Lower lobe of right lung (tissue), 2 donors: ENCODE results near the gene ATP4A. TPM values are rescaled to one million over a fixed set of nuclear protein-coding genes. Genes with fewer than 3 reads are reported as not detected.

ENCODE experiments used
- ATAC-seq, 2 donors: fragments of 200-7000 bp; cut with Tn5 transposase; one replicate each; pipeline ENCODE4 v1.9.1; 2020 to 2022; ENCODE audit warnings: mild to moderate bottlenecking in 2 of 2, moderate library complexity in 2 of 2
- DNase-seq: peaks from one replicate; pipeline ENCODE4 v3.0.0-alpha.2; 2020
- H3K27ac ChIP-seq: fragments of 200-600 bp; one replicate; pipeline ENCODE4 v1.8.0; 2022
- H3K27me3 ChIP-seq: fragments of 200-600 bp; one replicate; pipeline ENCODE4 v1.8.0; 2022; ENCODE audit warnings: low read depth
- H3K36me3 ChIP-seq: fragments of 200-600 bp; one replicate; pipeline ENCODE4 v1.8.0; 2022; ENCODE audit warnings: mild to moderate bottlenecking
- H3K4me1 ChIP-seq: fragments of 200-600 bp; one replicate; pipeline ENCODE4 v1.8.0; 2022
- H3K4me3 ChIP-seq: fragments of 200-600 bp; one replicate; pipeline ENCODE4 v1.8.0; 2022; ENCODE audit warnings: mild to moderate bottlenecking
- H3K9me3 ChIP-seq: fragments of 200-600 bp; one replicate; pipeline ENCODE4 v1.8.0; 2022
- CTCF ChIP-seq: fragments of 200-600 bp; IDR thresholded peaks from one replicate; pipeline ENCODE4 v1.8.0; 2022; ENCODE audit warnings: antibody characterized with exemption, mild to moderate bottlenecking
- intact Hi-C: fragments of 100-400 bp; cut with DNase I; formaldehyde crosslinking; loops from one replicate; pipeline ENCODE4 v1.11.0; 2022
- total RNA-seq: library from RNA; stranded (reverse); fragmentation: NEBNext Ultra II Directional; extraction: Animal tissue kit (Norgen Biotek cat#: 25700); gene quantifications from one replicate; pipeline ENCODE4 v1.2.1, GENCODE V29; 2021
- donor health status: DM: no; HTN: yes; CAD: no; lungs with severe emphysema.

ATP4A gene
- total RNA-seq, 1 donor from 2014 or later = not detected

- ATAC-seq (peak; percentile 94), DNase-seq (peak; percentile 89)
- no peaks in the 10 kb centered on the region for H3K36me3 ChIP-seq
- H3K4me1 ChIP-seq = peaks cover 12% of the 10 kb centered on the region
- TF ChIP-seq CTCF = peak; percentile 97
- peak overlapping the region; percentile 56 for H3K4me3 ChIP-seq
- peaks cover 29% of the 10 kb centered on the region for H3K27me3 ChIP-seq
- intact Hi-C loops = no loop called here
- no peaks in the 10 kb centered on the region for H3K9me3 ChIP-seq
- H3K27ac ChIP-seq = peak overlapping the region; percentile 84
These were observed 53.4 kb downstream of the ATP4A start for GRCh38 chr19:35509861-35510625.

GRCh38 chr19:35509018-35509652 is 54.3 kb downstream of the ATP4A start:
- H3K4me1 ChIP-seq = peaks cover 12% of the 10 kb centered on the region
- peaks cover 25% of the 10 kb centered on the region for H3K27me3 ChIP-seq
- H3K4me3 ChIP-seq = peak overlapping the region; percentile 56
- H3K36me3 ChIP-seq = no peaks in the 10 kb centered on the region
- no peaks in the 10 kb centered on the region for H3K9me3 ChIP-seq
- H3K27ac ChIP-seq = peak overlapping the region; percentile 84
- no peak for TF ChIP-seq CTCF
- ATAC-seq (peak; percentile 83 to 89), DNase-seq (peak; percentile 84)
- intact Hi-C loops = no loop called here

- ATAC-seq (no peak), DNase-seq (no peak)
- intact Hi-C loops = no loop called here
- Histone ChIP-seq H3K27ac (no peak overlapping the region), H3K36me3 (no peaks in the 10 kb centered on the region), H3K4me3 (no peak overlapping the region), H3K4me1 (peaks cover 12% of the 10 kb centered on the region), H3K9me3 (no peaks in the 10 kb centered on the region), H3K27me3 (peaks cover 21% of the 10 kb centered on the region)
- no peak for TF ChIP-seq CTCF
These were observed 55.3 kb downstream of the ATP4A start for GRCh38 chr19:35508129-35508528.

GRCh38 chr19:35507561-35507960 is 55.9 kb downstream of the ATP4A start:
- peaks cover 12% of the 10 kb centered on the region for H3K4me1 ChIP-seq
- peaks cover 21% of the 10 kb centered on the region for H3K27me3 ChIP-seq
- TF ChIP-seq CTCF = no peak
- no peak for DNase-seq
- intact Hi-C loops = no loop called here
- ATAC-seq = no peak
- H3K9me3 ChIP-seq = no peaks in the 10 kb centered on the region
- H3K27ac ChIP-seq = no peak overlapping the region
- H3K4me3 ChIP-seq = no peak overlapping the region
- no peaks in the 10 kb centered on the region for H3K36me3 ChIP-seq

GRCh38 chr19:35506011-35506410 is 57.4 kb downstream of the ATP4A start:
- DNase-seq (no peak), ATAC-seq (no peak)
- peaks cover 12% of the 10 kb centered on the region for H3K4me1 ChIP-seq
- intact Hi-C loops = no loop called here
- H3K36me3 ChIP-seq = no peaks in the 10 kb centered on the region
- H3K4me3 ChIP-seq = no peak overlapping the region
- H3K27ac ChIP-seq = no peak overlapping the region
- H3K9me3 ChIP-seq = no peaks in the 10 kb centered on the region
- no peak for TF ChIP-seq CTCF
- peaks cover 15% of the 10 kb centered on the region for H3K27me3 ChIP-seq
